GM12801 (cell line): ENCODE measurements around the gene KCNAB1.

Source experiments
- CTCF ChIP-seq: IDR thresholded peaks from one replicate; pipeline ENCODE4 v1.5.1; 2011; ENCODE audit warnings: control low read depth; ENCODE audit not compliant: insufficient read length; ENCODE audit errors: extremely low read depth

KCNAB1 gene

GRCh38 chr3:156120528-156121251 is at the start of gene KCNAB1:
KCNAB1 (plus strand) TSS chr3:156120578.
- no peak for TF ChIP-seq CTCF

- TF ChIP-seq CTCF, result no peak
Observed at GRCh38 chr3:156071031-156071430, 49.3 kb upstream of the KCNAB1 start.

GRCh38 chr3:156090126-156090525 is 30.3 kb upstream of the KCNAB1 start:
- no peak for TF ChIP-seq CTCF

- no peak for TF ChIP-seq CTCF
Observed at GRCh38 chr3:156093964-156094363, 26.4 kb upstream of the KCNAB1 start.

- no peak for TF ChIP-seq CTCF
Observed at GRCh38 chr3:156094391-156094790, 26.0 kb upstream of the KCNAB1 start.

GRCh38 chr3:156098437-156099035 is 21.8 kb upstream of the KCNAB1 start:
- TF ChIP-seq CTCF, result no peak

- TF ChIP-seq CTCF, result no peak
Observed at GRCh38 chr3:156102267-156102931, 18.0 kb upstream of the KCNAB1 start.
